Measurements from ENCODE around the gene EWSR1. TPM values are rescaled to one million over a fixed set of nuclear protein-coding genes. Genes with fewer than 3 reads are reported as not detected.

EWSR1 gene
- total and polyA plus RNA-seq, 2 of the 4 experiments (the other 2 are of a cell fraction), result 243 to 518 TPM

DNA sequence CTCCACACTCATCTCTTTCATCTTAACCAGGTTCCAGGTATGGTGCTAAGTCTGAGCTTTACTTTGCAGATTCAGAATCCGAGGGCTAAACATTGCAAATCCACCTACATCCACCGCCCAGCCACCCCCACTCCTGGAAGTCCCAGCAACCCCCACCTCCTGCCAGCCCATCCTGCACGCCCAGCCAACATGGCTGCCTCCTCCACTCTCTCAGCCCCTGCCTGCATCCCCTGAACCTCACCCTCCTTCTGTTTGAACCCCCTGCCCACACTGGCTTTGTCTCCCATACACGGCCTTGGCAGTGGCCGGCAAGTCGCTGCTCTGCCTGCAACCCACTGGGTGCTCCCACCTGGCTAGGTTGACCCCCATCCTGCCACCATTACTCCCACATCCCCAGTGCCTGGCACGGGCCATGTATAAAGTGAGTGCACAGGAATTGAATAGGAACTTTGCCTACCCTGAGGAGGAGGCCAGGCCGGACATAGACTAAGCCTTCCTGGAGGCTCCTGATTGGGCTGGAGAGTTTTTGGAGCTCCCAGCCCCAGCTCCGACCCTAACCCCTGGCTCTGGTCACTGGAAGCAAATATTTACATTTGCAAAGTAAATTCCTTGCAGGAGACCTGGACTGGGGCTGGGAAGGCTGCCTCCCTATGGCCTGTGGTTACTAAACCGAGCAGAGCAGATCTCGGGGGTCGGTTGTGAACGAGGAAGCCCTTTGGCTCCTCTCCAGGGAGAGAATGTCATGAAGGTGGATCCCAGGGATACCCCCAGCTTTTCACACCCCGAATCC is 48.0 kb upstream of the EWSR1 start:
- peaks cover 9% of the 10 kb centered on the region for H3K27me3 ChIP-seq (ENCODE audit: control insufficient read depth, insufficient read depth, low read length)
- no TSS peak for BruUV-seq (replicated peaks)
- H3K9ac ChIP-seq (ENCODE audit: low read depth, low read length), result no peak overlapping the region
- no peaks in the 10 kb centered on the region for H3K79me1 ChIP-seq (ENCODE audit: low read depth in 1 of 2, low read length in 2 of 2)
- H3K56ac ChIP-seq (ENCODE audit: extremely low read depth, insufficient read depth, low read length), result no peak overlapping the region
- H2BK5ac ChIP-seq (ENCODE audit: low read depth, low read length, poor library complexity, severe bottlenecking), result no peak overlapping the region
- intact Hi-C loops (cut with micrococcal nuclease) (no loop called here), in situ Hi-C loops (cut with MboI; ENCODE audit: low sequenced_read_pairs) (no loop called here), dilution Hi-C loops (cut with HindIII; ENCODE audit: low sequenced_read_pairs, unreplicated experiment) (no loop called here)
- no peak overlapping the region for H3K23ac ChIP-seq (ENCODE audit: low read depth, low read length)
- CTCF ChIA-PET, result interaction anchor here (0.6 kb wide), 2 partner anchors 26 to 277 kb away, joined by 3 read pairs; no protein-coding TSS in a partner anchor
- H3K14ac ChIP-seq (replicated peaks; ENCODE audit: low read depth, low read length), result no peak overlapping the region
- 0 out of 2 replicates have a peak, but pooled peaks cover 2% of the 10 kb centered on the region for H3K9me1 ChIP-seq (ENCODE audit: insufficient read depth, low read length)
- no peak overlapping the region for H2BK20ac ChIP-seq (ENCODE audit: low read depth, low read length)
- no peak overlapping the region; the same call in 1 of the 2 replicates for H3K4me2 ChIP-seq (ENCODE audit: low read depth, low read length)
- peak overlapping the region; percentile 26; the same call in 1 of the 2 replicates for H2BK120ac ChIP-seq (ENCODE audit: low read depth, low read length)
- no peak overlapping the region for H4K8ac ChIP-seq (ENCODE audit: low read depth in 2 of 2, low read length in 2 of 2)
- 0 out of 2 replicates have a peak overlapping the region, but pooled peaks have one; percentile 12 for H4K91ac ChIP-seq (ENCODE audit: insufficient read depth, low read depth, low read length)
- no peaks in the 10 kb centered on the region; the same call in 1 of the 2 replicates for H4K20me1 ChIP-seq (ENCODE audit: insufficient read depth, low read length)
- TF ChIP-seq CEBPB (IDR thresholded peaks at IDR 0.05; ENCODE audit: low read depth, low read length) (no peak), MAZ (IDR thresholded peaks at IDR 0.05; ENCODE audit: borderline replicate concordance, low read depth, low read length) (no peak), CTCF (conservative IDR thresholded peaks at IDR 0.05; ENCODE audit: low read depth, low read length) (no peak), ELK1 (IDR thresholded peaks at IDR 0.05; ENCODE audit: borderline replicate concordance, low read depth, low read length) (no peak), CHD1 (IDR thresholded peaks at IDR 0.05; ENCODE audit: low read depth, low read length) (no peak), RFX5 (IDR thresholded peaks at IDR 0.05; ENCODE audit: low read depth, low read length) (no peak), NFE2L2 (IDR thresholded peaks at IDR 0.05; ENCODE audit: low read depth, low read length) (no peak), SMC3 (IDR thresholded peaks at IDR 0.05; ENCODE audit: low read depth, low read length) (no peak), RAD21 (IDR thresholded peaks at IDR 0.05; ENCODE audit: low read length) (no peak), BHLHE40 (IDR thresholded peaks at IDR 0.05; ENCODE audit: low read depth, low read length) (no peak), MAFK (IDR thresholded peaks at IDR 0.05; ENCODE audit: low read depth, low read length) (no peak), FOS (IDR thresholded peaks at IDR 0.05; ENCODE audit: low read depth, low read length) (no peak)
- TF ChIP-seq, protein P1, sequence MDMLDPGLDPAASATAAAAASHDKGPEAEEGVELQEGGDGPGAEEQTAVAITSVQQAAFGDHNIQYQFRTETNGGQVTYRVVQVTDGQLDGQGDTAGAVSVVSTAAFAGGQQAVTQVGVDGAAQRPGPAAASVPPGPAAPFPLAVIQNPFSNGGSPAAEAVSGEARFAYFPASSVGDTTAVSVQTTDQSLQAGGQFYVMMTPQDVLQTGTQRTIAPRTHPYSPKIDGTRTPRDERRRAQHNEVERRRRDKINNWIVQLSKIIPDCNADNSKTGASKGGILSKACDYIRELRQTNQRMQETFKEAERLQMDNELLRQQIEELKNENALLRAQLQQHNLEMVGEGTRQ (IDR thresholded peaks at IDR 0.05; ENCODE audit: low read depth, low read length), result no peak
- 0 out of 2 replicates have a peak overlapping the region, but pooled peaks have one; percentile 2 for H3K4ac ChIP-seq (ENCODE audit: low read depth, low read length)
- POLR2A ChIA-PET (ENCODE audit: unreplicated experiment), result no interaction called here
- no peak overlapping the region; the same call in 1 of the 2 replicates for H4K5ac ChIP-seq (ENCODE audit: low read depth, low read length)
- H3K4me1 ChIP-seq (ENCODE audit: control insufficient read depth, insufficient read depth, low read length), result peaks cover 11% of the 10 kb centered on the region
- DNase-seq (no peak), ATAC-seq (ENCODE audit: low read depth) (peak; percentile 60)
- 93% methylated on average over 2 of the region's 14 CpGs; no CpG with 5 or more reads in 1 of the 2 experiments for WGBS, 2 experiments (ENCODE audit: extremely low coverage in 2 of 2, insufficient read length in 1 of 2)
- no peaks in the 10 kb centered on the region for H3K36me3 ChIP-seq (ENCODE audit: control insufficient read depth, insufficient read depth, low read length)
- H3K9me3 ChIP-seq (ENCODE audit: control insufficient read depth, insufficient read depth, low read length), result no peaks in the 10 kb centered on the region
- no peak overlapping the region for H3K27ac ChIP-seq (ENCODE audit: insufficient read depth, low read length)
- H2BK15ac ChIP-seq (ENCODE audit: low read depth, low read length), result no peak overlapping the region; the same call in 2 of the 3 replicates
- H2AK9ac ChIP-seq (replicated peaks; ENCODE audit: low read depth, low read length, poor library complexity), result no peak overlapping the region
- no peak overlapping the region for H2AK5ac ChIP-seq (ENCODE audit: low read depth, low read length)
- H2AFZ ChIP-seq (replicated peaks; ENCODE audit: low read length, poor library complexity), result peak overlapping the region; percentile 40
- no peak overlapping the region for H3K4me3 ChIP-seq (ENCODE audit: insufficient read depth, low read depth, low read length)
- H3K18ac ChIP-seq (ENCODE audit: low read depth, low read length), result no peak overlapping the region

All from IMR-90 (cell line).